GM19397 (cell line): ENCODE data around the gene ST8SIA2.

Source experiments
- ATAC-seq: cut with Tn5 transposase; IDR thresholded peaks from one replicate; pipeline ENCODE4 v1.9.1; 2021; ENCODE audit warnings: mild to moderate bottlenecking, moderate library complexity; ENCODE audit not compliant: unreplicated experiment

The ST8SIA2 gene

DNA sequence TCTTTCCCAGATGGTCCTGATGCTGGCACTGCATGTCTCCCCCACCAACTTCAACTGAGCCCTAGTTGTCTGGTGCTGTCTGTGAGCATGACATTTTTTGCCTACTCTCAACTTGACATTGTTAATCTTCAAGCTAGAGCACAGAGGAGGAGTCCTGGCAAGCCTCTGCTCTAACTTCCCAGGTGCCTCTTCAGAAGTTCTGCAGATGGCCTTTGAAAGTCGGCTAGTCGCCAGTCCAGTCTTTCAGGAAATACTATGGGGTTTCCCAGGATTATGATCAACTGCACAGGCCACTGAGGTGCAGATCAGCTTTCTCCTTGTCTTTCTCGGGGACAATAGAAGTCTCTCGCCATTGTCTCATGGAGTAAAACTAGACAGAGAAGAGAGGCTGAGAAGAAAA is 86.7 kb downstream of the ST8SIA2 start:
- ATAC-seq = no peak

DNA sequence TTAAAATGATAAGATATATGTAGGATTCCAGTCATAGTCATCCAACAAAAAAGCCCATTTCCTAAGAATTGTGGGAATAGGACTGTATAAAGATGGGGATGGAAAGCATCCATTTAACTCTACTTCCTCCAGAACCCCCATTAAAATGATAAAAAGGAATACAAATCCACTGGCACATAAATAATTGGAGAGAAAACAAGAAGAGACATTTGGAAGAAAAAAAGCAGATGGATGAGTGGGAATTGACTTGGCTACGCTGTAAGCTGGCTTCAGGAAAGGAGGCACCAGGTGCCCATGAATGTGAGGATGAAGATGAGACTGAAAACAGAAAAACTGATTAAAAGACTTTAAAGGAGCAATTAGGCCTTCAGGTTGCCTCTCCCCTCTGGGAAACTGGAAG is 91.8 kb downstream of the ST8SIA2 start:
- ATAC-seq = no peak

DNA sequence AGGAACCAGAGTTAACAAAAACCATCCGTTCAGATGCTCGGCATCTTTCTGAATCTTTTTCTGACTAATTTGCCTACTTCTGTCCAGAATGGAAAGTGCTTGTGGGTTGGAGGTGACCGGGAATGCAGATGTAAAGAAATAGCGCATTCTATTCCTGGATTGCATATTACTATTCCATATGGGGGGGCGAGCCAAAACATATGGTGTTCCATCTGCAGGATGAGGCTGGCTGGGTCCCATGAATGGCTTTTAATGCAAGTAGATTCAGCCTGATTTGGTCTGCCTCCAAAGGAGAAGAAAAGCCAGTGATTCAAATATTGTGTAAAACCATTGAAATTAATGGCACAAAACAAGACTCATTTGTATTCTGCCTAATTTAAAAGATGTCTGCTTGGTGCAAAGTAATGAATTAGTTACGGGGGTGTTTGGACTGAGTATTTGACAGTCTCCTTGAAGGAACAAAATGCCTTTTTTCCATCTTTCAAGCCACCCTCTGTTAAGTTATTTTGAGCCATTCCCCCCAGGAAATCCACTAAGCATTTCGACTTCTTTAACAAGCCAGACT is 99.0 kb downstream of the ST8SIA2 start:
- no peak for ATAC-seq

DNA sequence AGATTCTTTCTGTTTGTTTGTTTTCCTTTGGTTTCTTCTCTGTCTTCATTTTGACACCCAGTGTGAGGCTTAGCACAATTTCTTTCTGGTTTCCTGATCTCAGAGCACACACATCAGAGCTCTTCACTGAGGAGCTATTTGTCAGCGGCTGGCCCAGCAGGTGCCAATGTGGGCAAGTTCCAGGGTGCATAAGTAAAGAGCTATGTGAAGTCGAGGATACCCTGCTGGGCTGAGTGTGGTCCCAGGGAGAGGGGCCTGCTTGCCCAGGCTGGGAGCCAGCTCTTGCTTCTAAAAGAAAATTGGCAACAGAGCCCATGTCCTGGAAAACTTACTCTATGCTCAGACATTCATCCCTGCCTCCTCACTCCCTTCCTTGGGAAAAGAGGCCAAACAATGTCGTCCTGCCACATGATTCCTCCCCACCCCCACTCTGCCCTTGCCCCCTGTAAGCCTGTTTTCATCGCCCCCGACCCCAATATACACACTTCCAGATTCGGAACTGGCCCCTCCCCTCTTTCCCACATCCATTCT is 101.2 kb downstream of the ST8SIA2 start:
- ATAC-seq = no peak

DNA sequence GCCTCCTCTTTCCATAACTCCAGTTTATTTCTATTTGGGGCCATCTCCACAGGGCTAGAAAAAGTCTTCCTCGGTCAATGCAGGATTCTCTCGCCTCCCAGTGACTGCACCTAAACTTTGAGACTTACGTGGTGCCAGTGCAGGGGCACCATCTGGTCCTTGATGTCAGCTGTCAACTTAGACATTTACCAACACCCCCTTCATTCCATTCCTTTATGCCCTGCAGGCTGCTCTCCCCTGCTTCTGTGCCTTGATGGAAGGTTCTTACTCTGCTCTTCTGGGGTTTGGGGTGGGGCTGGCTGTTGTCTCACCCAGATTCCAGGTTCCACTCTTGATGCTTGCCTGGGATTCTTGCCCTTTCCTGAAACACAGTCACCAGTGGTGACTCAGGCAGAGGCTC is 101.8 kb downstream of the ST8SIA2 start:
- no peak for ATAC-seq

DNA sequence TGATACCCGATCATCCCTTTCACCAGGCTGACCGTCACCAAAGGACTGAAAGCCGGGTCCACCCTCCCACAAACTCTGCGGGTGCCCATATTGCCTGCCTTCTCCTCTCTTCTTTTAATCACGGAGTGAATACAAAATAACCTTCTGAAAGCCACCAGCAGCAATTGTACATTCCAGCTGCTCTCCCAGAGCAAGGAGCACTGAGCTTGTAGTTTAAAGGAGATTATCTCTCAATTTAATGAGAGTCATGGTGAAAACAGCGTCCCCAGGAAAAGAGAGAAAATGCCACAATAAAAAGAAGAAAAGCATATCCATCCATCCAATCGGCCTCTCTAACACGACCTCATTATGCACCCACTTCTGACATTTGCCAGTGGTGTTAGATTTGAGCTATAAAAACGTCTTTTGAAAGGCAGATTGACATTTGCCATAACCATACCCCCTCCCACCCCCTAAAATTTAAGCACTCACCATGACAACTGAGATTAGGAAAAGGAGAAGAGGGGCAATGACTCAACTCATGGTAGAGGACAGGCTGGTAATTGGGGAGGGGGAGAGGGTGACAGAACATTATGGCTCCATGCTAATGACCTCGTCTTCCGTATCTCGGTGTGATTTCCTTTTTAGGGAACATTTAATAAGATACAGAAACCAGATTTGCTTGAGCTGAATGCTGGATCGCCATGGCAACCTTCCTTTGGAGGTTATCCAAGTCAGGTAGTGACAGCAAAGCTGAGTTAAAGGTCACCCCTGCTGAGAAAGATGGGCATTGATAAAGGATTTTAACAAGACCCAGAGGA is 106.2 kb downstream of the ST8SIA2 start:
- no peak for ATAC-seq

DNA sequence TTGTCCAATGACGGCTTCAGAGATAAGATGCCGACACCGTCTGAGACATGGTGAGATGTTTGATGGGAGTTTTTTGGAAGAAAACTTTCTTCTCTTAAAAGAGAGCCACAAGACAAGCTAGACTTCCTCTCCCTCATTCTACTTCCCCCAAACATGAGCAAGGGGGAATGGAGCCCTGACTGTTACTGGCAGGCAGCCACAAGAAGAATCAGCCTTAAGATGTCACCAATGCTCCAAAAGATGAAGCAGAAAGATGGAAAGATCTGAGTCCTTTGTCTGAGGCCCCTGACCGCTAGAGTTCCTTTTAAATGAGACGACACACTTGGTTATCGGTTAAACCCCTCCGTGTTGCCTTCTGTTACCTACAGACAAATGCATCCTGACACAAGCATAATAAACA is 108.7 kb downstream of the ST8SIA2 start:
- ATAC-seq = no peak

DNA sequence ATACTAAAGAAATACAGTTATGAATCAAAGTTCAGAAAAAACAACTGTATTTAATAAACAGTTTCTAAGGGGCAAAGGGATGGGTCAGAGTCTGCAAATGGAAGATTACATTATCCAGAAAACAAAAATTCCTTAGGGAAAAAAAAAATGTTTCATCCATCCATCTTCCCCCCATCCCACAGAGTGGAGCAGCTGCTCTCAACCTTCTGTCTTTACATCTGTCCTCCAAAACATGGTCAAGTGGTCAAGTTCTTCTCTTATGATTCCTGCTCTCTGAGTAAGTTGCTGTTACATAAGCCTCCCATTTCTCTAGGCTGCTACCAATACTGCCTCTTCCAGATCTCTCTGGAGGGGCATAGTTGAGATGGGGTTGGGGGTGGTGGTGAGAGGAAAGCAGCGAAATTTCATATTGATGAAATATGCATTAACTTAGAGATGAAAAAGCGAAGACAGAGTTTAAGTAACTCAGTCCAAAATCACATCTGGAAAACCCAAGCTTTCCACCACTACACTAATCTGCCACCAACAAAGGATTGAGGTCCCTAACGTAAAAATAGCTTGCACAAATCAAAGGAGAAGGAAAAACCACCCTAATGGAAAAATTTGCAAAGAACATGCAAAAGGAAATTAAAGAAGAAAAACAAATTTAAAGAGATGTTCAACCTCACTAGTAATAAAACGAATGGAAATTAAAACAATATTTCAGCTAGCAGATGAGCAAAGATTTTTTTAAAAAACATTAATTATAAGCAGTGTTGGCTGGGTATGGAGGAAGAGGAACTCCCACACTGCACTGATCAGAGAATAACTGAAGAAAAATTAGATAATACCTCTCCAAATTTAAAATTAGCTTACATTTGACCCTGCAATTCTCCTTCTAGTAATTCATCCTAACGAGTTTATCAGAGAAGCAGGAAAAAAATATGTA is 109.5 kb downstream of the ST8SIA2 start:
- no peak for ATAC-seq

DNA sequence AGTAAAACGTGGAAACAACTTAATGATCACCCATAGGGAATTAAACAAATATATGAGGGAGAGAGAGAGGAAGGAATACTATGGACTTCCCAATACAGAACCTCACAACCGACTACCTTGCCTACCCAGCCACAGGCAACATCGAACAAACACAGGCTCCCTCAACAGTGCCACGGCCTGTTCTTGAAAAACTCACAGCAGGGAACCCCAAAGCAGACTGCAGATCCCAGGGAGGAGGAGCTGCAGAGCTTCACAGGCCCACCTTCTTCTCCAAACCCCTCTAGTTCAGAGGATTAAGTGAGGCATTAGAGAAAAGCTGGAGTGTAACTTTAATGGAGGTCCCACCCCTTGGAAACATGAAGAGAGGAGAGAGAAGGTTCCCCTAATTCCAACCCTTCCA is 110.2 kb downstream of the ST8SIA2 start:
- ATAC-seq = no peak

DNA sequence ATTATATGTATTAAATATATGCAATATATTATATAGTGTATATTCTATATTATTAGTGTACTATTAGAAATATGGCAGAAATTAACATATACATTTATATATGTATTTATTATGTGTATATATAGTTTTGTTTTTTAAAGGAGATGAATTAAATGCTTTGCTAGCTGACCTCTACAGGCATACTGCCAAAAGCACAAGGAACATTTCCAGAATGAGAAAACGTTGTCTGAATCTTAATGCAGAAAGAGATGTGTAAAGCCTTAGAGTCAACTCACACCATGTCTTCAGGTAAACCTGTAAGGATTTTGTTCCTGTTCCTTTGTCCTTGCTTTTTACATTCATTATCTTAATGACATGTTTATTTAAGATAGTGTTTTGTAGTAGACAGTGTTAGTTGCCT is 111.9 kb downstream of the ST8SIA2 start:
- no peak for ATAC-seq

DNA sequence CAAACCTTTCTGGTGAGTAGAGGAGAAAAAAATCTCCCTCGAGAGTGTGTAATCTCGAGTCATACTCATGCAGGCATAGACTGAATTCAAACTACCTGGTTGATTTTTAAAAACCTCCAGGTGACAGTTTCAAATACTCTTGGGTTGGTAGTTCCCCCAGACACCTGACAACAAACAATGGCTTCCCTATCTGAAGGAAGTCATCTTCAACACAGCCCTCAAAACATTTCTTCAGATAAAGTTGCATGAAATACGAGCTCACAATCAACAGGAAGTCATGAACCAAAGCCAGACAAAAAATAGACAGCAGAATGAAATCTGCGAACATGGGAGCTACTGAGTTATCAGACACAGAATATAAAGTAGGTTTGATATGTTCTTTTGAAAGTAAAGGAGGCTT is 112.8 kb downstream of the ST8SIA2 start:
- ATAC-seq = no peak

DNA sequence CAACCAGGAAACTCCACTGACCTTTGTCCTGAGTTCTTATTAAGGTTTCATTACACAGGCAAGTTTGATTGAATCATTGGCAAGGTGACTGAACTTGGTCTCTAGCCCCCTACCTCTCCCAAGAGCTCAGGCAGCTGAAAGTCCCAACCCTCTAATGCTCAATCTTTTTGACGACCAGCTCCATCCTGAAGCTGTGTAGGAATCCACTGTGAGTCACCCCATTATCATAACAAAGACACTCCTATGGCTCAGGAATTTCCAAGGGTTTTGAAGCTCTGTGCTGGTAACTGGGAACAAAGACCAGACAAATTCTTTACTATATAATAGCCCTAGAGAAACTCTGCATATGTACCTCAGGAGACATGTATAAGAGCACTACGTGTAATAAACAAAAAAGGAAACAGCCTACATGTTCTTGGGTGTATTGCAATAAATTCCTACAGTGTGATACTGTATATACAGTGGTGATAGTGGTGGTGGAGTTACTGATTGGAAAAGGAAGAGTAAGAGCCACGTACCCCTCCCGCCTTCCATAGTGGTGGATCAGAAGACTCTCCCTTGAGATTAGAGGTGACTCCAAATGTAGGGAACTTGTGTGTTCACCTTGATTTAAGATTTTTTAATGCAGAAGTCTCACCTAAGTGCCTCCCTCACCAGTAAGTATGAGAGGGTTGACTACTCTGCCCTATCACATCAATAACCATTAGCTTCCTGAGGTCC is 116.6 kb downstream of the ST8SIA2 start:
- no peak for ATAC-seq
